ENCODE data around the gene C9orf50.

Gene C9orf50, protein sequence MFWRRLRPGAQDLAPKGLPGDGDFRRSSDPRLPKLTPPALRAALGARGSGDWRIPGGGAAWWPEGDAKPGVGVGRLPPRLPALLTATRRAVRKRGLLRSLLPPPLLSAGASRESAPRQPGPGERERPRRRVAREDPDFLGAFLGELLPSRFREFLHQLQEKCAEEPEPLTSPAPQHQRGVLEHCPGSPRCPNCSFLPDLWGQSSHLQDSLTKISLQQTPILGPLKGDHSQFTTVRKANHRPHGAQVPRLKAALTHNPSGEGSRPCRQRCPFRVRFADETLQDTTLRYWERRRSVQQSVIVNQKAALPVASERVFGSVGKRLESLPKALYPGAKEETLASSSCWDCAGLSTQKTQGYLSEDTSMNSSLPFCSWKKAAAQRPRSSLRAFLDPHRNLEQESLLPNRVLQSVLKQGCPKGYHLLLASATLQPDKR

DNA sequence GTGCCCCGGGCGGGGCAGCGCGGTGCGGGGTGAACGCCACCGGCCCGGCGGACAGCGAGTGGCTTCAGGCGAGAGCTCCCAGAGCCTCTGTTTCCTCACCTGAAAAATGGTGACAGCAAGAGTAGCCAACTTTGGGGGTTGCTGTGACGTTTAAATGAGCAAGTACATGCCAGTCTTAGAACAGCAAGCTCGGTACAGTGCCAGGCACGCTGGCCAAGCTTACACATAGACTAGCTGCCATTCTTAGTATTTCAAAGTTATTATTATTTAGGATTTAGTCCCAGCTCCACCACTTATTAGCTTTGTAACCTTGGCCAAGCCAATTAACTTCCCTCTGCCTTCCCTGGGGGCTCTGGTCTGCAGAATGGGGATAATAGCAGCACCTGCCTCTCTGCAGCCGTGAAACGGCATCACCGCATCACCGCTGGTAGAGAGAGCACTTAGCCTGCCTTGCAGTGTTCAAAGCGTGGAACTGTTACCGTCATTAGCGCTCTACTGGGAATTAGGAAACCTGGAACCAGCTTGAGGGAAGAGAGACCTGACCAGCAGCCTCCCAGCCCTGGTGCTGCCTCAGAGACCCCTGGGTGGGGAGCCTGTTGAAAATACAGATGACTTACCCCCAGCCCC, at the start of gene C9orf50:
C9orf50 (minus strand) TSS at position 433 of the 627 bp plus-strand sequence. CDS start 527 bp downstream, outside the sequence.
- CTCF ChIA-PET, result interaction anchor here (0.9 to 1.7 kb wide), 4 partner anchors 10 to 490 kb away, joined by 3 to 9 read pairs (median 4); no protein-coding TSS in a partner anchor
- no peak for TF ChIP-seq ELF4 (IDR thresholded peaks at IDR 0.05)
- TF ChIP-seq FOXA1 (IDR thresholded peaks at IDR 0.05), result no peak
- no peak for TF ChIP-seq TARDBP (IDR thresholded peaks at IDR 0.05)
- TF ChIP-seq SP1 (IDR thresholded peaks at IDR 0.05), result no peak
- no peak for TF ChIP-seq BHLHE40 (IDR thresholded peaks at IDR 0.05; ENCODE audit: borderline replicate concordance)
- no peak for TF ChIP-seq NFRKB (IDR thresholded peaks at IDR 0.05)
- POLR2A ChIA-PET, result interaction anchor here (1.4 to 1.8 kb wide), 3 partner anchors 20 to 446 kb away, joined by 3 to 4 read pairs (median 3); no protein-coding TSS in a partner anchor
- DNase-seq (ENCODE audit: extremely low spot score), result no peak

DNA sequence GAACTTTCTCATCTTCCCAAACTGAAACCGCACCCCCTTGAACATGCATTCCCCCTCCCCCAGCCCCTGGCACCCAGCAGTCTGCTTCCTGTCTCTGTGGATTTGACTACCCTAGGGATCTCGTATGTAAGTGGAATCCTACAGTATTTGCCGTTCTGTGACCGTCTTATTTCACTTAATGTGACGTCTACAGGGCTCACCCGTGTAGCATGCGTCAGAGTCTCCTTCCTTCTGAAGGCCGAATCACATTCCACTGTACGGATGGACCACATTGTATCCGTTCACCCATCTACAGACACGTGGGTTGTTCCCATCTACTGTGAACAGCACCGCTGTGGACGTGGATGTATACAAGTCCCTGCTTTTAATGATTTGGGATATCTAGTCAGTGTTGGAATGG, 49.0 kb upstream of the C9orf50 start:
- DNase-seq (ENCODE audit: extremely low spot score), result no peak
- CTCF ChIA-PET, result no interaction called here
- POLR2A ChIA-PET, result no interaction called here
- no peak for TF ChIP-seq BHLHE40 (IDR thresholded peaks at IDR 0.05; ENCODE audit: borderline replicate concordance)
- no peak for TF ChIP-seq ARNT (IDR thresholded peaks at IDR 0.05)
- TF ChIP-seq ELF4 (IDR thresholded peaks at IDR 0.05), result no peak
- TF ChIP-seq PKNOX1 (IDR thresholded peaks at IDR 0.05), result no peak
- TF ChIP-seq HDGF (IDR thresholded peaks at IDR 0.05; ENCODE audit: borderline replicate concordance), result no peak
- no peak for TF ChIP-seq L3MBTL2 (conservative IDR thresholded peaks at IDR 0.05)
- no peak for TF ChIP-seq SP1 (IDR thresholded peaks at IDR 0.05)
- no peak for TF ChIP-seq NFRKB (IDR thresholded peaks at IDR 0.05)
- TF ChIP-seq SUZ12 (IDR thresholded peaks at IDR 0.05), result no peak
- TF ChIP-seq LEF1 (IDR thresholded peaks at IDR 0.05; ENCODE audit: borderline replicate concordance), result no peak
- no peak for TF ChIP-seq FOXA1 (IDR thresholded peaks at IDR 0.05)
- no peak for TF ChIP-seq FOXK2 (IDR thresholded peaks at IDR 0.05)
- no peak for TF ChIP-seq FOXM1 (IDR thresholded peaks at IDR 0.05; ENCODE audit: borderline replicate concordance)
- TF ChIP-seq ZNF384 (IDR thresholded peaks at IDR 0.05), result no peak
- TF ChIP-seq CTBP1 (IDR thresholded peaks at IDR 0.05; ENCODE audit: borderline replicate concordance), result no peak
- no peak for TF ChIP-seq TARDBP (IDR thresholded peaks at IDR 0.05)

GRCh38 chr9:129669141-129669718, 48.3 kb upstream of the C9orf50 start:
- POLR2A ChIA-PET, result no interaction called here
- CTCF ChIA-PET, result no interaction called here
- no peak for DNase-seq (ENCODE audit: extremely low spot score)
- TF ChIP-seq ARNT (IDR thresholded peaks at IDR 0.05), result no peak
- TF ChIP-seq TARDBP (IDR thresholded peaks at IDR 0.05), result no peak
- no peak for TF ChIP-seq FOXA1 (IDR thresholded peaks at IDR 0.05)
- no peak for TF ChIP-seq PKNOX1 (IDR thresholded peaks at IDR 0.05)
- TF ChIP-seq FOXM1 (IDR thresholded peaks at IDR 0.05; ENCODE audit: borderline replicate concordance), result no peak
- no peak for TF ChIP-seq FOXK2 (IDR thresholded peaks at IDR 0.05)
- TF ChIP-seq HDGF (IDR thresholded peaks at IDR 0.05; ENCODE audit: borderline replicate concordance), result no peak
- no peak for TF ChIP-seq ZNF384 (IDR thresholded peaks at IDR 0.05)
- TF ChIP-seq ELF4 (IDR thresholded peaks at IDR 0.05), result no peak
- no peak for TF ChIP-seq NFRKB (IDR thresholded peaks at IDR 0.05)
- TF ChIP-seq L3MBTL2 (conservative IDR thresholded peaks at IDR 0.05), result no peak
- no peak for TF ChIP-seq SUZ12 (IDR thresholded peaks at IDR 0.05)
- TF ChIP-seq CTBP1 (IDR thresholded peaks at IDR 0.05; ENCODE audit: borderline replicate concordance), result no peak
- no peak for TF ChIP-seq SP1 (IDR thresholded peaks at IDR 0.05)
- no peak for TF ChIP-seq BHLHE40 (IDR thresholded peaks at IDR 0.05; ENCODE audit: borderline replicate concordance)
- TF ChIP-seq LEF1 (IDR thresholded peaks at IDR 0.05; ENCODE audit: borderline replicate concordance), result no peak

- DNase-seq (ENCODE audit: extremely low spot score), result no peak
- TF ChIP-seq CTBP1 (IDR thresholded peaks at IDR 0.05; ENCODE audit: borderline replicate concordance) (no peak), SUZ12 (IDR thresholded peaks at IDR 0.05) (no peak), FOXM1 (IDR thresholded peaks at IDR 0.05; ENCODE audit: borderline replicate concordance) (no peak), BHLHE40 (IDR thresholded peaks at IDR 0.05; ENCODE audit: borderline replicate concordance) (no peak), TARDBP (IDR thresholded peaks at IDR 0.05) (no peak), FOXA1 (IDR thresholded peaks at IDR 0.05) (no peak), FOXK2 (IDR thresholded peaks at IDR 0.05) (no peak), ELF4 (IDR thresholded peaks at IDR 0.05) (no peak), HDGF (IDR thresholded peaks at IDR 0.05; ENCODE audit: borderline replicate concordance) (no peak)
- ChIA-PET POLR2A (no interaction called here), CTCF (no interaction called here)
These were observed 46.9 kb upstream of the C9orf50 start for GRCh38 chr9:129667850-129668249.

DNA sequence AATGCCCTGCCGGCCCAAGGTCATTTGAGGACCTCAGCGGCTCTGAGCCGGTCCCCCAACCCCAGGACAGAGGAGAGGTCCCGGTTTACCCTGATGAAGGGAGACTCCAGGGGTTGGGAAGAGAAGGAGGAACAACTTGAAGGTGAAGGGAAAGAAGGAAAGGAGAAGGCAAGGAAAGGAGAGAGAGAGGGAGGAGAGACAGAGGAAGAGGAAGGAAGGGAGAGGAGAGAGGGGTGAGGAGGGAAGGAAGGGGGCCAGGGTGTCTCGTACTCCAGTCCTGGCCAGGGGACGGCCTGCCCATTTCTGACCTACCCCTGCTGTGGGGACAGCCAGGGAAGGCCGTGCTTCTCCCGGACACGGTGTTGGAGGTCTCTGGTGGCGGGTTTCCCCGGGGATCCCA, 46.5 kb upstream of the C9orf50 start:
- CTCF ChIA-PET, result no interaction called here
- POLR2A ChIA-PET, result no interaction called here
- TF ChIP-seq ZNF384 (IDR thresholded peaks at IDR 0.05) (no peak), TARDBP (IDR thresholded peaks at IDR 0.05) (no peak), SP1 (IDR thresholded peaks at IDR 0.05) (no peak), BHLHE40 (IDR thresholded peaks at IDR 0.05; ENCODE audit: borderline replicate concordance) (no peak), ARNT (IDR thresholded peaks at IDR 0.05) (no peak), FOXK2 (IDR thresholded peaks at IDR 0.05) (no peak), PKNOX1 (IDR thresholded peaks at IDR 0.05) (no peak), NFRKB (IDR thresholded peaks at IDR 0.05) (no peak), FOXM1 (IDR thresholded peaks at IDR 0.05; ENCODE audit: borderline replicate concordance) (no peak)
- DNase-seq (ENCODE audit: extremely low spot score), result no peak
